SK-N-SH treated with all-trans-retinoic acid at 6 μM for 48 hours (cell line): ENCODE results near the gene NRGN.

Source experiments
- PPARA ChIP-seq: fragments of 250-450 bp; sonication (Bioruptor Pico); IDR thresholded peaks from 2 replicates; pipeline ENCODE4 v1.5.0; 2020; ENCODE audit warnings: mild to moderate bottlenecking, borderline replicate concordance
- ZFP3 ChIP-seq: fragments of 250-450 bp; sonication (Bioruptor Pico); IDR thresholded peaks from 2 replicates; pipeline ENCODE4 v1.5.0; 2020; ENCODE audit warnings: mild to moderate bottlenecking, moderate library complexity
- ZNF565 ChIP-seq: fragments of 450-650 bp; formaldehyde crosslinking; conservative IDR thresholded peaks from 2 replicates; pipeline ENCODE4 v1.5.0; 2020; ENCODE audit warnings: low read depth, mild to moderate bottlenecking, moderate library complexity
- TF ChIP-seq, protein P1 (sequence below): fragments of 250-450 bp; sonication (Bioruptor Pico); IDR thresholded peaks from 2 replicates; pipeline ENCODE4 v1.8.0; 2020; ENCODE audit warnings: mild to moderate bottlenecking, moderate library complexity, borderline replicate concordance
- TF ChIP-seq, protein P2 (sequence below): fragments of 250-450 bp; sonication (Bioruptor Pico); IDR thresholded peaks from 2 replicates; pipeline ENCODE4 v1.5.1; 2021; ENCODE audit warnings: mild to moderate bottlenecking, moderate library complexity

DNA sequence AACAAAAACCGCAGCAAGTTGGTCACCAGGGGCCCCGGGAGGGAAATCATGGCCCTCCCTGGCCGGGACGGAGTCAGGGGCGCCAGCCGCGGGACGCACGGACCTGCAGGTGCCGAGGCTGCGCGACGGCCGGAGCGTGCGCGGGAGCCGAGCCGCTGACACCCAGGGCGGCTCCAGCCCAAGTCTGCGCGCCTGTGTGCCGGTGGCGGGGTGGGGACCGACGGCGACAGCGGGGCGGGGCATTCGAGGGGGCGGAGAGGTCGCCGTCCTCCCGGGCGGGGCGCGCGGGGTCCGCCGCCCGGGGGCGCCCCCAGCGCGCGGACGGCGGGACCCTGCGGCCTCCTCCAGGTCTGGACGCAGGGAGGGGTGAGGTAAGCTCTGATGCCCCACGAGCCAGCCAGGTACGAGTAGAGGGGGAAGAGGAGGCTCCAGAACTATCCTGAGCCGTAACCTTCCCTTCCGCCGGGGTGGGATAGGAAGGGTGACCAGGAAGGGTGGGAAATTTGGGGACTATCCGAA, 22.4 kb downstream of the NRGN start, which contains the start of gene ESAM:
- TF ChIP-seq PPARA = no peak
- TF ChIP-seq, protein P1, sequence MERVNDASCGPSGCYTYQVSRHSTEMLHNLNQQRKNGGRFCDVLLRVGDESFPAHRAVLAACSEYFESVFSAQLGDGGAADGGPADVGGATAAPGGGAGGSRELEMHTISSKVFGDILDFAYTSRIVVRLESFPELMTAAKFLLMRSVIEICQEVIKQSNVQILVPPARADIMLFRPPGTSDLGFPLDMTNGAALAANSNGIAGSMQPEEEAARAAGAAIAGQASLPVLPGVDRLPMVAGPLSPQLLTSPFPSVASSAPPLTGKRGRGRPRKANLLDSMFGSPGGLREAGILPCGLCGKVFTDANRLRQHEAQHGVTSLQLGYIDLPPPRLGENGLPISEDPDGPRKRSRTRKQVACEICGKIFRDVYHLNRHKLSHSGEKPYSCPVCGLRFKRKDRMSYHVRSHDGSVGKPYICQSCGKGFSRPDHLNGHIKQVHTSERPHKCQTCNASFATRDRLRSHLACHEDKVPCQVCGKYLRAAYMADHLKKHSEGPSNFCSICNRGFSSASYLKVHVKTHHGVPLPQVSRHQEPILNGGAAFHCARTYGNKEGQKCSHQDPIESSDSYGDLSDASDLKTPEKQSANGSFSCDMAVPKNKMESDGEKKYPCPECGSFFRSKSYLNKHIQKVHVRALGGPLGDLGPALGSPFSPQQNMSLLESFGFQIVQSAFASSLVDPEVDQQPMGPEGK (CRISPR knock-in tag) = no peak
- TF ChIP-seq ZFP3 (CRISPR knock-in tag) = no peak
- TF ChIP-seq ZNF565 (CRISPR knock-in tag) = no peak
- TF ChIP-seq, protein P2, sequence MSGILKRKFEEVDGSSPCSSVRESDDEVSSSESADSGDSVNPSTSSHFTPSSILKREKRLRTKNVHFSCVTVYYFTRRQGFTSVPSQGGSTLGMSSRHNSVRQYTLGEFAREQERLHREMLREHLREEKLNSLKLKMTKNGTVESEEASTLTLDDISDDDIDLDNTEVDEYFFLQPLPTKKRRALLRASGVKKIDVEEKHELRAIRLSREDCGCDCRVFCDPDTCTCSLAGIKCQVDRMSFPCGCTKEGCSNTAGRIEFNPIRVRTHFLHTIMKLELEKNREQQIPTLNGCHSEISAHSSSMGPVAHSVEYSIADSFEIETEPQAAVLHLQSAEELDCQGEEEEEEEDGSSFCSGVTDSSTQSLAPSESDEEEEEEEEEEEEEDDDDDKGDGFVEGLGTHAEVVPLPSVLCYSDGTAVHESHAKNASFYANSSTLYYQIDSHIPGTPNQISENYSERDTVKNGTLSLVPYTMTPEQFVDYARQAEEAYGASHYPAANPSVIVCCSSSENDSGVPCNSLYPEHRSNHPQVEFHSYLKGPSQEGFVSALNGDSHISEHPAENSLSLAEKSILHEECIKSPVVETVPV (CRISPR knock-in tag) = no peak
